Astrocyte (in vitro differentiated cells and primary cell): ENCODE results near the gene STIM1. TPM values are rescaled to one million over a fixed set of nuclear protein-coding genes. Genes with fewer than 3 reads are reported as not detected.

ENCODE experiments used
- DNase-seq: peaks from one replicate; pipeline ENCODE4 v3.0.0-alpha.2; 2010; ENCODE audit warnings: low read depth
- FAIRE-seq: peaks from 2 replicates; lab custom pipeline; 2011; peaks lifted over from hg19 to GRCh38; lab: Jason Lieb, UNC
- H2AFZ ChIP-seq: 2 replicates; pipeline ENCODE4 v1.6.0; 2012; ENCODE audit warnings: low read depth, low read length, inconsistent platforms
- H3K27ac ChIP-seq: 2 replicates; pipeline ENCODE4 v1.5.1; 2011; ENCODE audit warnings: low read depth, low read length, inconsistent platforms
- H3K27me3 ChIP-seq: 2 replicates; pipeline ENCODE4 v1.6.0; 2011; ENCODE audit warnings: low read length, inconsistent platforms; ENCODE audit not compliant: insufficient read depth
- H3K36me3 ChIP-seq: 2 replicates; pipeline ENCODE4 v1.5.1; 2011; ENCODE audit warnings: low read length, inconsistent platforms; ENCODE audit not compliant: insufficient read depth
- H3K4me1 ChIP-seq: 2 replicates; pipeline ENCODE4 v1.5.1; 2011; ENCODE audit warnings: low read length, inconsistent platforms; ENCODE audit not compliant: insufficient read depth
- H3K4me2 ChIP-seq: 2 replicates; pipeline ENCODE4 v1.6.0; 2012; ENCODE audit warnings: low read length, inconsistent platforms
- H3K4me3 ChIP-seq: 2 replicates; pipeline ENCODE4 v1.5.1; 2011; ENCODE audit warnings: low read depth, mild to moderate bottlenecking, low read length, inconsistent platforms; ENCODE audit not compliant: insufficient read depth
- H3K79me2 ChIP-seq: 2 replicates; pipeline ENCODE4 v1.6.0; 2012; ENCODE audit warnings: mild to moderate bottlenecking, low read length, inconsistent platforms; ENCODE audit not compliant: insufficient read depth
- H3K9ac ChIP-seq: 2 replicates; pipeline ENCODE4 v1.6.0; 2012; ENCODE audit warnings: mild to moderate bottlenecking, low read length, inconsistent platforms
- H3K9me3 ChIP-seq: 2 replicates; pipeline ENCODE4 v1.5.1; 2012; ENCODE audit warnings: low read depth, mild to moderate bottlenecking, low read length, inconsistent platforms; ENCODE audit not compliant: insufficient read depth
- H4K20me1 ChIP-seq: 2 replicates; pipeline ENCODE4 v1.6.0; 2012; ENCODE audit warnings: low read length, inconsistent platforms; ENCODE audit not compliant: insufficient read depth
- H3K27ac Mint-ChIP-seq: one replicate; pipeline ENCODE4 v1.8.0; 2021; ENCODE audit warnings: mild to moderate bottlenecking, mixed read lengths; ENCODE audit not compliant: unreplicated experiment
- H3K27me3 Mint-ChIP-seq: one replicate; pipeline ENCODE4 v1.8.0; 2021; ENCODE audit warnings: low read depth, mixed read lengths; ENCODE audit not compliant: unreplicated experiment
- H3K36me3 Mint-ChIP-seq: one replicate; pipeline ENCODE4 v1.8.0; 2021; ENCODE audit warnings: low read depth, mixed read lengths; ENCODE audit not compliant: unreplicated experiment
- H3K4me1 Mint-ChIP-seq: one replicate; pipeline ENCODE4 v1.8.0; 2021; ENCODE audit warnings: low read depth, mixed read lengths; ENCODE audit not compliant: unreplicated experiment
- H3K4me3 Mint-ChIP-seq: one replicate; pipeline ENCODE4 v1.8.0; 2021; ENCODE audit warnings: mild to moderate bottlenecking, moderate library complexity, mixed read lengths; ENCODE audit not compliant: unreplicated experiment
- H3K9me3 Mint-ChIP-seq: one replicate; pipeline ENCODE4 v1.8.0; 2021; ENCODE audit warnings: mild to moderate bottlenecking, mixed read lengths; ENCODE audit not compliant: unreplicated experiment
- CTCF ChIP-seq: IDR thresholded peaks from 2 replicates; pipeline ENCODE4 v1.5.1; 2011; ENCODE audit warnings: low read depth, mild to moderate bottlenecking, inconsistent platforms, low read length, moderate library complexity; ENCODE audit not compliant: insufficient read depth
- EZH2 ChIP-seq: IDR thresholded peaks from 2 replicates; pipeline ENCODE4 v1.6.1; 2012; ENCODE audit warnings: mild to moderate bottlenecking, low read length, inconsistent platforms; ENCODE audit not compliant: insufficient read depth
- total RNA-seq: library from RNA; stranded (reverse); gene quantifications from 2 replicates; pipeline ENCODE4 v1.2.1, GENCODE V29; 2021

Gene STIM1
- total RNA-seq, 1 donor from 2014 or later = 42.9 TPM

- no peaks in the 10 kb centered on the region for H3K36me3 ChIP-seq
- no peak for TF ChIP-seq CTCF
- TF ChIP-seq EZH2 = no peak
- no peaks in the 10 kb centered on the region for H3K79me2 ChIP-seq
- no peak overlapping the region for H3K4me3 ChIP-seq
- H3K27me3 Mint-ChIP-seq = no peaks in the 10 kb centered on the region
- no peak overlapping the region for H3K4me2 ChIP-seq
- H3K9me3 ChIP-seq = no peaks in the 10 kb centered on the region
- H3K27ac Mint-ChIP-seq = no peak overlapping the region
- H2AFZ ChIP-seq = no peak overlapping the region
- FAIRE-seq (no peak), DNase-seq (no peak)
- H3K27ac ChIP-seq = no peak overlapping the region
- peaks cover 8% of the 10 kb centered on the region for H3K36me3 Mint-ChIP-seq
- no peak overlapping the region for H3K9ac ChIP-seq
- H3K9me3 Mint-ChIP-seq = peaks cover 3% of the 10 kb centered on the region
- H3K4me1 ChIP-seq = peaks cover 18% of the 10 kb centered on the region
- H3K27me3 ChIP-seq = no peaks in the 10 kb centered on the region
- no peaks in the 10 kb centered on the region for H4K20me1 ChIP-seq
- no peak overlapping the region for H3K4me3 Mint-ChIP-seq
- peaks cover 32% of the 10 kb centered on the region for H3K4me1 Mint-ChIP-seq
Measured at GRCh38 chr11:3942160-3942955, 86.9 kb downstream of the STIM1 start.

- Mint-ChIP-seq H3K36me3 (peaks cover 8% of the 10 kb centered on the region), H3K27ac (no peak overlapping the region), H3K9me3 (peaks cover 3% of the 10 kb centered on the region), H3K4me3 (no peak overlapping the region), H3K4me1 (peaks cover 33% of the 10 kb centered on the region), H3K27me3 (no peaks in the 10 kb centered on the region)
- H3K27me3 ChIP-seq = no peaks in the 10 kb centered on the region
- DNase-seq (no peak), FAIRE-seq (no peak)
- no peak overlapping the region for H3K4me3 ChIP-seq
- peaks cover 18% of the 10 kb centered on the region for H3K4me1 ChIP-seq
- TF ChIP-seq CTCF (no peak), EZH2 (no peak)
- H4K20me1 ChIP-seq = no peaks in the 10 kb centered on the region
- no peak overlapping the region for H3K9ac ChIP-seq
- no peak overlapping the region for H2AFZ ChIP-seq
- H3K36me3 ChIP-seq = no peaks in the 10 kb centered on the region
- no peaks in the 10 kb centered on the region for H3K9me3 ChIP-seq
- H3K27ac ChIP-seq = no peak overlapping the region
- H3K4me2 ChIP-seq = no peak overlapping the region
- H3K79me2 ChIP-seq = no peaks in the 10 kb centered on the region
Measured at GRCh38 chr11:3942956-3943497, 87.6 kb downstream of the STIM1 start.

GRCh38 chr11:3944198-3944597 lies 88.7 kb downstream of the STIM1 start:
- Histone ChIP-seq H3K9me3 (no peaks in the 10 kb centered on the region), H3K27ac (no peak overlapping the region), H3K4me2 (no peak overlapping the region), H3K9ac (no peak overlapping the region), H3K27me3 (no peaks in the 10 kb centered on the region), H2AFZ (no peak overlapping the region), H3K36me3 (no peaks in the 10 kb centered on the region), H4K20me1 (no peaks in the 10 kb centered on the region), H3K4me1 (peaks cover 13% of the 10 kb centered on the region), H3K79me2 (no peaks in the 10 kb centered on the region), H3K4me3 (no peak overlapping the region)
- Mint-ChIP-seq H3K36me3 (peaks cover 8% of the 10 kb centered on the region), H3K4me1 (peaks cover 27% of the 10 kb centered on the region), H3K9me3 (peaks cover 3% of the 10 kb centered on the region), H3K27ac (no peak overlapping the region), H3K4me3 (peak overlapping the region; percentile 55), H3K27me3 (no peaks in the 10 kb centered on the region)
- FAIRE-seq (no peak), DNase-seq (peak; percentile 38)
- TF ChIP-seq CTCF = no peak
- TF ChIP-seq EZH2 = no peak
